HG02840 (cell line): ENCODE results near the gene TWF2.
A peak's percentile ranks its signal among the peaks of the same experiment; 100 is the strongest.

ENCODE experiments used
- ATAC-seq: cut with Tn5 transposase; IDR thresholded peaks from one replicate; pipeline ENCODE4 v1.9.1; 2021; ENCODE audit warnings: mild to moderate bottlenecking, moderate library complexity, moderate number of reproducible peaks; ENCODE audit not compliant: unreplicated experiment, low FRiP score

The TWF2 gene

DNA sequence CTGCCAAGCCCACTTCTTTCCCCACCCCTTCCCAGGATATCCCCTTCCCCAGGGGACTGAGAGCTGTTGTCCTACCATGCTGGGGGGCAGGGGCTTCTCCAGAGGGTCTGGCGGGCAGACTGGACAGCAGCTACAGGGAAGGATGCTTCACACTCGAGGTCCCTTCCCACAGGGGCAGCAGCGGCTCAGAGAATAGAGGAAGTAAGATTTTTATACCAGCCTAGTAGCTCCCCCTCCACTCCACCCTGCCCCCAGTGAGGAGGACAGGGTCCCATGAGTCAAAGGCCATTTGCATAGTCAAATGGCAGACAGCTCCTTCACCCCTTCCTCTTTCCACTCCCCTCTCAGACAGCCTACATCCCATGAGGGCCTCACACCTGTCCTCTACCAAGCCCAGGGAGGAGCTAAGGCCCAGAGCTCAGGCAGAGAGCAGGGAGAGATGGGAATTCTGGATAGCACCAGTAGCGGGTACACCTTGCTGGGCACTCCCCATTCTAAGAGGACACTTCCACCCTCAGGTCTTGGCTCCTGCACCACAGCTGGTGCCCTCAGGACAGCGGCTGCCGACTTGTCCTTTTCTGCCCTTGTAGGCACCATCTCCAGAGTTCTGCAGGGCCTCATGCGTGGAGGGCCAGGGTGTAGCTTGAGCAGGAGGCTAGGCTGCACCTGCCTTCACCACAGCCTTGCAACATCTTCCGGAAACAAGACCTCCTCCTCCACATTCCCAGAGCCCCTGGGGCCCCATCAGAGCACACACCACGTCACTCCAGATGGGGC lies 13.3 kb downstream of the TWF2 start, which contains the start of gene TLR9:
Gene TLR9 (minus strand): TSS at position 194 of the 777 bp plus-strand sequence. CDS start 116 bp downstream, at position 78.
- peak; percentile 73 for ATAC-seq

DNA sequence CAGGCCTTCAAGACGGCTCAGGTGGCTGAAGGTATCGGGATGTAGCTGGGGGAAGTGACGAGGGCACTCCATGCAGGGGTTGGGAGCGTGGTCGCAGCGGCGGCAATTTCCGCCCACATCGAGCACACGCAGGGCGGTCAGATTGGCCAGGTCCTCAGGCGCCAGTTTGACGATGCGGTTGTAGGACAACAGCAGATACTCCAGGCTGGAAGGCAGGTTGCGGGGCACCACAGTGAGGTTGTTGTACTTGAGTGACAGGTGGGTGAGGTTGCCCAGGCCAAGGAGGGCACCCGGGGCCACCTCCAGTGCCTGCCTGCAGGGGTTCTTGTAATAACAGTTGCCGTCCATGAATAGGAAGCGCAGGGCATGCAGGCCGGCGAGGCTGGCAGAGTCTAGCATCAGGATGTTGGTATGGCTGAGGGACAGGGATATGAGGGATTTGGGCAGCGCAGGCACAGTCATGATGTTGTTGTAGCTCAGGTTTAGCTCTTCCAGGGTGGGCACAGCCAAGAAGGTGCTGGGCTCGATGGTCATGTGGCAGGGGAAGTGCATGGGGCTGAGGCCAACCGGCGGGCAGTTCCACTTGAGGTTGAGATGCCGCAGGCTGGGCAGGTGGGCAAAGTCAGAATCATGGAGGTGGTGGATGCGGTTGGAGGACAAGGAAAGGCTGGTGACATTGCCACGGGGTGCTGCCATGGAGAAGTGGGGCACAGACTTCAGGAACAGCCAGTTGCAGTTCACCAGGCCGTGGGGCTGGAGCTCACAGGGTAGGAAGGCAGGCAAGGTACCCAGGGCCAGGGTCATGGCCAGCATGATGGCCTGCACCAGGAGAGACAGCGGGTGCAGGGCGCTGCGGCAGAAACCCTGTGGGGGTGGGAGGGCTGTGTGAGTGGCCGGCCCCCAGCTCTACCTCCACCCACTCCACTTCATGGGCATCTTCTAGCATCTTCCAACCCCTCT lies 15.2 kb downstream of the TWF2 start:
- no peak for ATAC-seq

DNA sequence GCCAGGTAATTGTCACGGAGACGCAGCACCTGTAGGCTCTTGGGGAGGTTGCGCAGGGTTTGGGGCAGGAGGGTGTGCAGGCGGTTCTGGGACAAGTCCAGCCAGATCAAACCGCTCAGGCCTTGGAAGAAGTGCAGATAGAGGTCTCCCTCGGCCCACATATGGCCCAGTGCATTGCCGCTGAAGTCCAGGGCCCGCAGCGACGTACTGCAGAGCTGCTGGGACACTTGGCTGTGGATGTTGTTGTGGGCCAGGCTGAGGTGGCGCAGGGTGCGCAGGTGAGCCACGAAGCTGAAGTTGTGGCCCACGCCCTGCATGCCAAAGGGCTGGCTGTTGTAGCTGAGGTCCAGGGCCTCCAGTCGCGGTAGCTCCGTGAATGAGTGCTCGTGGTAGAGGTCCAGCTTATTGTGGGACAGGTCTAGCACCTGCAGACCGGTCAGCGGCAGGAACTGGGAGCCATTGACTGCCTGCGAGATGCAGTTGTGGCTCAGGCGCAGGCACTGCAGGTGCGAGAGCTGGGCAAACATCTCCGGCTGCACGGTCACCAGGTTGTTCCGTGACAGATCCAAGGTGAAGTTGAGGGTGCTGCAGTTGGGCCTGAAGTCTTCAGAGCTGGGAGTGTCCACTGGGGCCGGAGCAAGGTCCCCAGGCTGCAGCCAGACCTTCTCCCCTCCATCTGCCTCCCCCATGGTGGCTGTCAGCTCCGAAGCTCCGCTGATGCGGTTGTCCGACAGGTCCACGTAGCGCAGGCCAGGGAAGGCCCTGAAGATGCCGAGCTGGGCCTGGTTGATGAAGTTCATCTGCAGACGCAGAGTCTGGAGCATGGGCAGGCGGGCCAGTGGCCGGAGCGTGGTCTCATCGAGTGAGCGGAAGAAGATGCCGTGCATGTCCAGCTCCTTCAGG lies 16.4 kb downstream of the TWF2 start:
- ATAC-seq: no peak

DNA sequence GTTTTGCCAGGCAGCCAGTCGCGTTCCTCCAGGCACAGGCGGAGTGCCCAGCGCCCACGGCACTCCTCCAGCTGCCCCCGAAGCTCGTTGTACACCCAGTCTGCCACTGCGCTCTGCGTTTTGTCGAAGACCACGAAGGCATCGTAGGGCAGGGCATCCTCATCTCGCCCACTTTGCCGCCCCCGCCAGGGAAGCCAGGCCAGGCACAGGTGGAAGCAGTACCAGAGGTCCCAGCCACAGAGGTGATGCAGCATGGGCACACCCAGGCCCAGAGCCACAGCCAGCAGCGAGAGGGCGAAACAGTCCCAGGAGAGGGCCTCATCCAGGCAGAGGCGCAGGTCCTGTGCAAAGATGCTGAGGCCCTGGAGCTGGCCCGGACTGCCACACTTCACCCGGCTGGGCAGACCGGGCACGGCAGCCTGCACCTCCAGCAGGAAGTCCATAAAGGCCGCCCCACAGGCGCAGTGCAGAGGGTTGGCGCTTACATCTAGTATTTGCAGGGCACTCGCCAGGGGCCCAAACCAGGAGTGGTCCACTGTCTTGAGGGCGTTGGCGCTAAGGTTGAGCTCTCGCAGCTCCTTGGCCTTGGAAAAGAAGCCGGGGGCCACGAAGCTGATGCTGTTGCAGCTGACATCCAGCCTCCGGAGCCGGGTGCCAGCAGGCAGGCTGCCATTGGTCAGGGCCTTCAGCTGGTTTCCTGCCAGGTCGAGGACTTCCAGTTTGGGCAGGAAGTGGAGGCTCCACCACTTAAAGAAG lies 17.2 kb downstream of the TWF2 start:
- no peak for ATAC-seq

DNA sequence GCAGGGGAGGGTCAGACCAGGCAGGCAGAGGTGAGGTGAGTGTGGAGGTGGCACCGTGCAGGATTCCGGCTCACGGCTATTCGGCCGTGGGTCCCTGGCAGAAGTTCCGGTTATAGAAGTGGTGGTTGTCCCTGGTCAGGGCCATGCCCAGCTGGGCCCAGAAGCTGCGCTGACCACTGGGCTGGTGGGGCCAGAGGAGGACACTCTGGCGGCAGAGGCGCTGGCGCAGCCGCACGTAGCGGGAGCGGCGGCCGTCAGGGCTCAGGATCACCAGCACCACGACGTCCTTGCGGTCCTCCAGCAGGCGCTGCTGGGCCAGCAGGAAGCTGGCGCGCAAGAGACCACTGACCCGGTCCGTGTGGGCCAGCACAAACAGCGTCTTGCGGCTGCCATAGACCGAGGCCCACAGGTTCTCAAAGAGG lies 17.8 kb downstream of the TWF2 start:
- no peak for ATAC-seq

DNA sequence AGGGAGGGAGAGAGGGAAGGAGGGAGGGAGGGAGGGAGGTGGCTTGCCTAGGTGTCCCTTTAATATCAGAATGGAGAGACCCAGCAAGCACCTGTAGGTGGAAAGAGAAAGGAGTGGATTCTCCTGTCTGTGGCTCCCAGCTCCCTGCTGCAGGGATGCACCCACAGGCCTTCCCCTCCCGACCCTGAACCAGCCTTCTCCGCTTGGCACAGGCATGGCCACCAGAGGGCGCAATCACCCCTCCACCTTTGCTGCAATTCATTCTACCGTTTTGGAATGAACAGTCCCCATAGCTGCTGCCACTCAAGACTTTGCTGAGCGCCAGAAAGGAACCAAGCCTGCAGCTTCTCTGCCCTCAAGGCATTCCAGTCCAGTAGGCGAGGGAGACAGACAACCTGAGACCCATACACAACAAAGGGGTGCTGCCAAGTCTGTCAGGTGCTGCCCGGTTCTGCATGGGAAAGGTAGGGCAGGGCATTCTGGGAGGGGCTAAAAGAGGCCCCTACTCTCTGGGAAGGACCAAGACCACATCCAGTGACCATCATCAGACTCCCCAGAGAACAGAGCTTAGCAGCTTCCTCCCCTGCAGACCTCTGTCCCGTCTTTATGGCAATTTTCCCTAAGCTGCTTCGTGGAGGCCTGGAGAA lies 18.5 kb downstream of the TWF2 start:
- ATAC-seq: no peak

DNA sequence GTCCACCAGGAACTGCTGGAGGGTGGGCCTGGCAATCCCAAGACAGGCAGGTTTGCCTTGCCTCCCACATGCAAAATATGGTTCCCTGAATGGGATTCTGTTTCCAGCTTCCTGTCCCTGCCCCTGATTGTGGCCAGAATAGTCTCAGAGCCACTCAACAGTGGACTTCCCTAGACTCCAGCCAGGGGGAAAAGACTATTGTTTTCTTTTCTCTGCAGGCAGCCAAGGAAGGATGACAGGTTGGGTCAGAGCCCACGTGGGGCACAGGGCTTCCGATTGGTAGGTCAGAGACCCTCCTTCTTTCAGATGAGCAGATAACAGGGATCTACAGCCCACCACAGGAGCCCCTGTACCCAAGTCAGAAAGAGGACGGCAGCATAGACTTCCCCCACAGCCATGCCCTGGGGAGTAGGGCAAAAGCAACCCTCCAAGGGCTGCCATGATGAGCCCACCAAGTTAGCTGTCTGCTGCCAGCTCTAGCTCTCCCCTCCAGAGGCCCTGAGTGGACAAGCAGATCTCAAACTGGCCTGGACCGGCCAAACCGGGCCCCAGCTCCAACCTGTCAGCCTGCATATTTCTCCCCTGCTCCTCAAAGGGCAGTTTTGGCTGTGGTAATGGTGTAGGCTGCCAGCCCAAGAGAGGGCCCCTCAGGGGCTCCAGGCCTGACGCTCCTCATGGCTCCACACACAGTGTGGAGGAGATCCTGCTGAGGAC lies 19.9 kb downstream of the TWF2 start:
- ATAC-seq: no peak

DNA sequence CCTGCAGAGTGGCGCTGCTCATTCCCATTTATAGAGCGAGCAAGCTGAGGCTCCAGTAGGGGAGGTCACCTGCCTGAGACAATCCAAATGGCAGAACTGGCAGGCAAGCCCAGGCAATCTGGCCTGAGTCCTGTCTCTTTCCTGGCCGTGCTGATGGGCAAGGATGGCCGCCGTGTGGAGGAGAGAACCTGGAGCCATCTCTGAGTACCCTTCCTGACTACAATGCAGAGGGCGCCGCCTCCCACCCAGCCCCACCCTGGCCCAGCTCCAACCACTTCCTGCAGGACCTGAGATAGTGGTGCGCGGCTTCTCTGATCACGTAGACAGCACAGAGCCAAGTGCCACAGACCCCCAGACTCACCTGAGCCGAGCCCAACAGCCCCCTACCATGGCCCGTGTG lies 20.5 kb downstream of the TWF2 start:
- ATAC-seq: no peak

DNA sequence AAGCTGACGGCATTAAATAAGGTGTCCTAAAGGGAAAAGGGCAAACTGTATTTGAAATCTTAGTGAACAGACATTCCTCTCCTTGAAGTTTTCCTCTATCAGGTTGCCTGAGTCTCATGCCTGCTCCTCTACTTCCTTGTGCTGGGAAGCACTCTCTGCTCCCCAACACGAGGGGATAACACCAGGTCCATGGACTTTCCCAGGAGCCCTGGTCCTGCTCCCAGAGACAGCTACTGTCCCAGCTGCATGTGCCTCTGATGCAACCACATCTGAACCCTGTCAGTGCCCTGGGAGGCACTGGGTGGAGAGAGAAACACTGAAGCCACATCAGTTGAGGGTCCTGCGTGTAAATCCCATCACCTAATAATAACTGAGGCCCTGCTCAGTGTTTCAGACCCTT lies 20.9 kb downstream of the TWF2 start:
- no peak for ATAC-seq

DNA sequence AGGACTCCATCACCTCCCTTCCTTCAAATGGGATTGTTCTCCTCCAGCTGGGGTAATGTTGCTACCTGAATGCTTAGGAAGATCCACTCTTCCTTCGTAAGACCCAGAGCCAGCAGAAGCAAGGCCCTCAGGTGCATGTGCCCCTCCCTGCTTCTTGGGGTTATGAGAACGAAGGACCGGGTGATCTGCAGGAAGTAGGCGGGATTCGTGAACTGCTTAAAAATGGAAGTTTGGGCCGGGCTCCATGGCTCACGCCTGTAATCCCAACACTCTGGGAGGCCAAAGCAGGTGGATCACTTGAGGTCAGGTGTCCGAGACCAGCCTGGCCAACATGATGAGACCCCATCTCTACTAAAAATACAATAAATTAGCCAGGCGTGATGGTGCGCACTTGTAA lies 21.6 kb downstream of the TWF2 start:
- no peak for ATAC-seq

DNA sequence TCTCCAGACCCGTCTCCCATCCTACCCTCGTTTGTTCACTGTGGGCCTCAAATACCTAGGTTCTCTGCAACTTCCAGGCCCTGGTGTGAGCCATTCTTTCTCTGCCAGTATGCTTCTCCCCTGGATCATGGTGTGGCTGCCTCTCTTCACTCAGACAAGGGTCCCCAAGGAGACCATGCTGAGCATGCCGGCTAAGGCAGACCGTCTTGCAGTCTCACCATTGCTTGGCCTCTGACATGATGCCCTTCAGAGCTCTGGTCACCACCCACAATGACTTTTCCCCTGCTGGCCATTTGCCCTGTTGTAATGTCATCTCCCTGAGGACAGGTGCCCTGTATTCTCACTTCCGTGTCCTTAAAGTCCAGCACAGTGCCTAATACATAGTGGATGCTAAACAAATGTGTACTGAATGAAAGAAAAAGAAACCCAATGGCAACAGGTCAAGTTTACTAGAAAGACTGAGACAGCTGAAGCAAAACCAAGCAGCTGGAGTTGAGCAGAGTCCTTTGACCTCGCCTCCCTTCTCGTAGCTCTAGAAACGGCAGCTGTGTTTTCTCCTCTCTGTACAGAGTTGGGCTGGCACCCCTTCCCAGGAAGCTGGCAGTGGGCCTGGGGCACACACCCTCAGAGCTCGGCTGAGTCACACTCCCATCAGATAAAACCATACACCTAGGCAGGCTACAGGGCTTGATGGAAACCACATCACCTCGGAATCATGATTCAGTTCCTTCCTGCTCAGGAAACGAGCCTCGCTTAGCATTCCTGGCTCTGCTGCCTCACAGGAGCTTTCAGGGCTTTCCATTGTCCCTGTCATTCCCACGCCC lies 22.2 kb downstream of the TWF2 start:
- ATAC-seq: no peak

DNA sequence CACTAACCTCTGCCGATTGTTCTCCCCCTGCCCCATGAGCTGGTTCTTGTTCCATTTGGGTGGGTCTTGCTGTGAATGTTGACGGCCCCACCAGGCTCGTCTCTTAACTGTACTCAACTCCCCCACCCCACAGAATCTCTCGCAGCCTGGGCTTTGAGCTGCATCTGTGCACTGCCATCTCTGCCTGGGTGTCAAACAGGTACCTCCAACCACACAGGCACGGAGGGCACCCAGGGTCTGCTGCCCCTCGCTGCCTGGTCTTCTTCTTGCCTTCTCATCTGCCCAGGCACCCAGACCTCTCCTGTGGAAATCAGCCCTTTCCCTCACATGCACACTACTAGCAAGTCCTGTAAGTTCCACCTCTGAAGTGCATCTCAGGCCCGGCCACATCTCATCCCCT lies 23.6 kb downstream of the TWF2 start:
- no peak for ATAC-seq

DNA sequence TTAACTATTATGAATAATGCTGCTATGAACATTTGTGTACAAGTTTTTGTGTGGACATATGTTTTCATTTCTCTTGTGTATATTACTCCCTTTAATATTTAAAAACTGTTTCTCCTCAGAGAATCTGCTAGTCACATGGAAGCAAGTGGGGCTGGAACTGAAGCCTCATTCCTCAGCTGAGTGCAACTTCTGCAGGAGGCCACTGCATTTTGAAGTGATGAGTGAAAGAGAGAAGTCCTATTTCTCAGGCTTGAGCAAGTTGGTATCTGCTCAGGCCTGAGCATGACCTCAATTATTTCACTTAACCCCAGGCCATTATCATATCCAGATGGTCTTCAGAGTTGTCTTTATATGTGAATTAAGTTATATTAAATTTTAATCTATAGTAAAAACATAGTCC lies 25.1 kb downstream of the TWF2 start:
- ATAC-seq: no peak

DNA sequence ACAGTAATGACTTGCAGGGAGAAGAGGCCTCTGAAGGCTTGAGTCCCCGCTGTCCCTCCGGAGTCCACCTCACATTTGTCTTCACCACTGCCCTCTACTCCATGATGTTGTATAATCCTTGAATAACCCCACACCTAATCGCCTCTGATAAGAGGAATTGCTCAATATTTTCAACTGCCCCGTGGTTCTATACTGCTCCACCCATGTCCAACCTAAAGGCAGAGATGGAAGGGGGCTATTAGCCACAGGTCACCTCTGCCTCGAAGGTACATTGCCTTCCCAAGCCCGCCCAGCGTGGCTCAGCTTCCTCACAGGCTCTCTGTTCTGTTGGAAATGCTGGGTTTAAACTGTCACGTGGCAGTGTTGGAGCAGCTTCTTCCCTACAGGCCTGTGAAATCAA lies 26.0 kb downstream of the TWF2 start:
- ATAC-seq: no peak

DNA sequence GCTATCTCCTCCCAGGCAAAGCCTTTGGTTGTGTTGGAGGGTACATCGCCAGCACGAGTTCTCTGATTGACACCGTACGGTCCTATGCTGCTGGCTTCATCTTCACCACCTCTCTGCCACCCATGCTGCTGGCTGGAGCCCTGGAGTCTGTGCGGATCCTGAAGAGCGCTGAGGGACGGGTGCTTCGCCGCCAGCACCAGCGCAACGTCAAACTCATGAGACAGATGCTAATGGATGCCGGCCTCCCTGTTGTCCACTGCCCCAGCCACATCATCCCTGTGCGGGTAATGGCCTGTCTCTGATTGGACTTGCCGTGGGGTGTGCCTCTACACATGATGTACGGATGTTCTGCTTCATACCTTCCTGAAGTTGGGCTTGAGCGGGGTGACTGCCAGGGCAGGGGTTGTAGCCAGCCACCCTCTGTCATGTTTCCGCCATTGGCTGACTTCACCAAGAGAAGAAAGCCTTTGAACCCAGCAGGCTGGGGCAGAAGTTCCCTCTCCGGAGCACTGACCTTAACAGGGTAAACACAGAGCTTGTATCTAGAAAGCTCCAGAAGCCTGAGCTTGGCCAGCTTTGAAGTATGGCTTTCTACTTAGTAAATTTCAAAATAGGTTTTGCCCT lies 27.6 kb downstream of the TWF2 start:
- no peak for ATAC-seq

DNA sequence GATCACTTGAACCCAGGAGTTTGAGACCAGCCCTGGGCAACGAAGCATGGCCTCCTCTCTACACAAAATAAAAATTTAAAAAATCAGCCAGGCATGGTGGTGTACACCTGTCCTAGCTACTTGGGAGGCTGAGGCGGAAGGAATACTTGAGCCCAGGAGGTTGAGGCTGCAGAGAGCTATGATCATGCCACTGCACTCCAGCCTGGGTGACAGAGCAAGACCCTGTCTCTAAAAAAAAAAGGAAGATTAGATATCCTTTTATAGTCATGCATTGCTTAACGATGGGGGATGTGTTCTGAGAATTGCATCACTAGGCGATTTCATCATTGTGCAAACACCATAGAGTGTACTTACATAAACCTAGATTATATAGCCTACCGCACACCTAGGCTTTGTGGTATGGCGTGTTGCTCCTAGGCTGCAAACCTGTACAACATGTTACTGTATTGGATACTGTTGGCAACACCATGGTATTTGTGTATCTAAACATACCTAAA lies 28.4 kb downstream of the TWF2 start:
- ATAC-seq: no peak

DNA sequence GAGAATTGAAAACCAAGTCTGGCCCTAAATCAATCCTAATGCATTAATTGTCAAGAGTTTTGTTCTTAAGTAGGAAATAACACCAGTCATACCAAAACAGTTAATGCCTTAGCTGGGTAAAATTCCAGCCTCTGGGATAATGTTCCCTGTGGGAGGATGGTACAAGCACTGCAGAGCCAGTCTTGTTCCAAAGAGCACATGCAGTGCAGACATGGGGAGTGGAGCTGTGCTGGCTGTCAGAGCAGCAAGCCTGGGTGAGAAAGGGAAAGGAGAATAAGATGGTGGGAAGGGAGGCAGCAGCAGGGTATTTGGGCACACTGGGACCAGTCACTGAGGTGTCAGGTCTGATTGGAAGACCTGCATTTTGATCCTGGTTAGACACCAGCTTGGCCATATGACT lies 28.9 kb downstream of the TWF2 start:
- ATAC-seq: no peak
